Amniotic epithelial cell (primary cell): Measurements from ENCODE around the gene SPATA21.
A peak's percentile ranks its signal among the peaks of the same experiment; 100 is the strongest.

ENCODE experiments used
- DNase-seq: peaks from one replicate; pipeline ENCODE4 v3.0.0-alpha.2; 2010; ENCODE audit warnings: low read depth

Gene SPATA21

DNA sequence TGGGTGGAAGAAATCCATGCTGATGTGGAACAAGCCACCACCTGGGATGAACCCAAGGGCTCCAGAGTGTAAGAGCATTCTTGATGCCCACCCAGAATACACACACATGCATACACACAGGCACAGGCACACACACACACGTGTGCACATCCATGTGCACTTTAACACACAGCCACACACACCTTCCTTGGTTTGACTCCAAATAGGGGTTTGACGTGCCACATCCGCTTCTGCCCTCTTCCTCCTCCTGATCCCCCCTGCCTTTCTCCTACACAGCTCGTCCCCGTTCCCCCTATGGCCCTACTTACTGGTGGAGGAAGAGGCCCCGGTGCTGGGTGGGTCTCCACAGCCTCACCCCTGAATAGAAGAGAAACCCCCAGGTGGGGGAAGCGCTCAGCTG lies 16.0 kb downstream of the SPATA21 start:
- DNase-seq: no peak

DNA sequence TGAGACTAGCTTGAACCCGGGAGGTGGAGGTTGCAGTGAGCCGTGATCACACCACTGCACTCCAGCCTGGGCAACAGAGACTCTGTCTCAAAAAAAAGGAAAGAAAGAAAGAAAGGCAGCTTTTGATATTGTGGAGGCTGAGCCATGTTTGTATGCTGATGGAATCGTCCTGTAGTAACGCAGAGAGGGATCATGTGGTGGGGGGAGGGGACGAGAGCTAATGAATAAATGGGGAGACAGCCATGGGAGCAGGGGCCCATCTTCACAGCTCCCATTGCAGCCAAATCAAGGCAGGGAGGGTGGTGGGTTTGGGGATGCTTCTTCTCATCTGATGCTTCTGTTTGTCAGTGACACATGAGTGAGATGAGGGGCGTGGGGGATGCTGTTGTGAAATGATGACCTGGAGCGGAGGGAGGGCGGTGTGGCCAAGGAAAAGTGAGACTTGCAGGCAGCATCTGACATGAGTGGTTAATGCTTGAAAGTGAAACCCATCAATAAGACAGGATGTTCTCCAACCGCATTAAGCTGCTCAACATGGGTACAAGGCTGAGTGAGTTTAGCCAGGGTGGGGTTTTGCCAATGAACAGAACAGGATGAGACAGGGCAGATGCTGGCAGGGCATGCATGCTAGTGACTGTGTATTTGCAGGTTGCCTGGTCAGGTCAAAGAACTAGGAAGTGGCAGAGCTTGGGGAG lies 16.7 kb downstream of the SPATA21 start:
- no peak for DNase-seq

DNA sequence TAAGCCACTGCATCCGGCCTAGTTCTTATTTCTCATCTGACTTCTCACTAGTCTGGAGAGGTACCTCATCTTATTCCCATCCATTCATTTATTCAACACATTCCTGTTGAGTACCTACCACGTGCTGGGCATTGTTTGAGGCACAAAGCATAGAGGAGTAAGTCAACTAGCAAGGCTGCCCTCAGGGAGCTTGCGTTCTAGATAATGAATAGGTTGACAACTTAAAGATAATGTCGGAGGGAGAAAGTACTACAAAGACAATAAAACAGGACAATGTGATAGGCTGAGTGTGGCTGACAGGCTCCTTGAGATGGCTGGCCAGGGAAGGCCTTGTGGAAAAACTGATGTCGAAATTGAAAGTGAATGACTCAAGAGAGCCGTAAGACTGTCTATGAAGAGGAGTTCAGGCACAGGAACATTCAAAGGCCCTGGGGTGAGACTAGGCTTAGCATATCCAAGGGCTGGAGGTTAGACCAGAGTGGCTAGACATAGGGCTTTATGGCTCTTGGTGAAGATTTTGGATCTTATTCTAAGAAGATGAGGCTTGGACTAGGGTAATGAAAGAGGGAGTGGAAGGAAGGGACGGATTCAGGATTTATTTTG lies 18.3 kb downstream of the SPATA21 start:
- DNase-seq: peak; percentile 54

DNA sequence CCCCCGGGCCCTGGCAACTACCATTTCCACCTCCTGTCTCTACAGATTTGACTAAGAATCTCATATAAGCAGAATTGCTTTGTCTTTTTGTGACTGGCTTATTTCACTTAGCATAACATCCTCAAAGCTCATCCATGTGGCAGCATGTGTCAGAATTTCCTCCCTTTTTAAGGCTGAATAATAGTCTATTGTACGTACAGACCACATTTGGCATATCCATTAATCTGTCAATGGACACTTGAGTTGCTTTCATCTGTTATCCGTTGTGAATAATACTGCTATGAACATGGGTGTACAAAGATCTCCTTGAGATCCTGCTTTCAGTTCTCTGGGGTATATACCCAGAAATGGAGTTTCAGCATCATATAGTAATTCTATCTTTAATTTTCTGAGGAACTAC lies 24.0 kb downstream of the SPATA21 start:
- DNase-seq: no peak

DNA sequence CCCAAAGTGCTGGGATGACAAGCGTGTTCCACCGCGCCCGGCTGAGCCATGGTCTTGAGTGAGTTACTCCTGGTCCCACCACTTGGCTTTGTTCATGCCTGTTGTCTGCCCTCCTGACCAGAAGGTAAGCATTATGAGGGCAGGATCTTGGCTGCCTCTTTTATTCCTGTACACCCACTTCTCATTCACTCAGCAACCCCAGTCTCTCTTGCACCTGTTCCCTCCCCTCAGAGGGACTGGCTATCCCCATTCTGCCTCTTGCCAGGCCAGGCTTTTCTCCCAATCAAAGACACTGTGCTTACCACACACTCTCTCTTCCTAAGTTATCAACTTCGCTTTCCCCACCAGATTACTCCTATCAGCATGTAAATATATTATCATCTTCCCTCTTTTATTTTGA lies 26.4 kb downstream of the SPATA21 start:
- no peak for DNase-seq

DNA sequence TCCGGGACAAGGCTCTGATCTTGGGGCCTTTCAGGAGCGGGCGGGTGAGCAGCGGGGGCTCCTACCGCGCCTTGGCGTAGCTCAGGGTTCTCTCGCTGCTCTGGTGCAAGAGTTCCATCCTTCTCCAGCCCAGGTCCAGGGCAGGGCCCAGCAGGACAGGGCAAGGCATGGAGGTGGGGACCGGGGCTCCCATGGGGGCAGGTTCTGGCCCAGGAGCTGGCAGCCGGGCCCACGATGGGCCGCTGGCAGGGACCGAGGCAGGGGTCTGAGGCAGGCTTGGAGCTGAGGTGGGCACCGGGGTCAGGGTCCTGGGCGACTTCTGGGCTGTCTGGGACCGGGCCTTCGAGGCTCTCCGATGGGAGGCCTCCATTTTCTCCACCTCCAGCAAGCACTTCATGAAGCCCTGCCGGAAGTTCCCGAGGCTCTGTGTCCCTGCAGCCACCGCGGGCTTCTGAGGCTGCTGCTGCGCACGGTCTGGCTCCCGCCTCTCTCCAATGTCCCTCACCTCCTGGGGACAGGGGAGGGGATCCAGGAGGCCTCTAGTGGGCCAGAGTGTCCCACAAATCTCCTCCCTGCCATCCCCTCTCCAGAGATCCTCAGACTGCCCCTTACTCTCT lies 27.6 kb downstream of the SPATA21 start:
- no peak for DNase-seq

DNA sequence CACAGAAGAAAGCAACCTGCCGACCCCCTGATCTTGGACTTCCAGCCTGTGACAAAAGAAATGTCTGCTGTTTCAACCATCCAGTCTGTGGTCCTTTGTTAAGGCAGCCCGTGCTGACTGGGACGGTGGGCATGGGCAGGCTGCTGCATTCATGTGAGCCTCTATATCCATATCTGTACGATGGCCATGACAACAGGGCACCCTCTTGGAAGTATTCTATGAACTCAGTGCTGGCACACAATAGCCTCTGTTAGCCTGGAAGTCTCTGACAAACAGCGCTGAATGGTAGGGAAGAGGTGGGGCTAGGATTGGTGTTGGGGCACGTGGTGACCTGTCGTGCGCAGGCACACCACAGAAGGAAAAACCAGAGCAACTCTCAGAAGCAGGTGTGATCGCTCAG lies 30.4 kb downstream of the SPATA21 start:
- DNase-seq: no peak

DNA sequence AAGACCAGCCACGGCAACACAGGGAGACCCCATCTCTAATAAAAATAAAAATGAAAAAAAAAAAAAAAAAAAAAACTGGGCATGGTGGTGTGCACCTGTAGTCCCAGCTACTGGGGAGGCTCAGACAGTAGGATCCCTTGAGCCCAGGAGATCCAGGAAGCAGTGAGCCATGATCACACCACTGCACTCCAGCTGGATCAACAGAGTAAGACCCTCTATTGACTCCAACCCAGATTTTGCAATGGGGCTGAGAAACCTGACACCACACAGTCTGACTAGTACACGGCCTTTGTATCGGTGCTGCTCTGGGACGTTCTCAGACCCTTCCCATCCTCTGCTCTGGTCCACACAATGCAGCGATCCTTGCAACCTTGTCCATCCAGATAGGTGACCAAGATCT lies 31.8 kb downstream of the SPATA21 start:
- DNase-seq: no peak

DNA sequence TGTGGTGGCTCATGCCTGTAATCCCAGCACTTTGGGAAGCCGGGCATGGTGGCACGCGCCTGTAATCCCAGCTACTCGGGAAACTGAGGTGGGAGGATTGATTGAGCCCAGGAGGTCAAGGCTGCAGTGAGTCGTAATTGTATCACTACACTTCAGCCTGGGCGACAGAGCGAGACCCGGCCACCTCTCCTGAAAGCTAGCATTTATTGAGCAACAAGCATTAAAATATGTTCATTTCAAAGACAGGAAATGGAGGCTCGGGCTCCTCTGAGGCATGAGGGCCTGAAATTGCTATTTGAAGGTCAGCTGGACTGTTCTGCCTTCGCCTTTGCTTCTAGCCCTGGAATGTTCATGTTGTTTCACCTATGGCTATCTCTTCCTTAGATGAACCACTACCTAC lies 34.5 kb downstream of the SPATA21 start:
- DNase-seq: no peak

DNA sequence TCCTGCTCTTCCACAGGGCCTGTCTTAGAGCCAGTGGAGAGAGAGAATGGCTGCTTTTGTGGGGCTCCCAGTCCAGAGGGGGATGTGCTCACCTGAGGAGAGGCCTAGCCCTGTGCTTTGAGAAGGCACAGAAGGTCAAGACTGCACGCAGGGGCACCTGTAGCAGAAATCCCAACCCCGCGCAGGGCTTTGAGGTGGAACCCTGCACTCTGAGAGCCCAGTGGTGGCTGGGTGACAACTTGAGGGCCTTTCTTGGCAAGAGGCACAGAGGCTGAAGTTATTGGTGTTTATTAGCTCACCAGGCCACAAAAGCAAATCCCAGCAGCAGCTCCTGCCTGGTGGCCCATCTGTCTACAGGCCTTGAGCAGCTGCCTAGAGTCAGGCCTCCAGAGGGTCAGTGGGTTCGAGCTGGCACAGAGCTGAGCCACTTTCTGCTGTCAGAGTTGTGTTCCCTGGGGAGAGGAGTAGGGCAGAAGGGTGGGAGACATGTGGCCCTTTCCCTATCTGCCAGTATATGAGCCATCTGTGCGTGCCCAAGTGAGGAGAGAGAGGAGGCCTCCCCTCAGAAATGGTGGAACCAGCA lies 38.8 kb downstream of the SPATA21 start:
- DNase-seq: no peak

DNA sequence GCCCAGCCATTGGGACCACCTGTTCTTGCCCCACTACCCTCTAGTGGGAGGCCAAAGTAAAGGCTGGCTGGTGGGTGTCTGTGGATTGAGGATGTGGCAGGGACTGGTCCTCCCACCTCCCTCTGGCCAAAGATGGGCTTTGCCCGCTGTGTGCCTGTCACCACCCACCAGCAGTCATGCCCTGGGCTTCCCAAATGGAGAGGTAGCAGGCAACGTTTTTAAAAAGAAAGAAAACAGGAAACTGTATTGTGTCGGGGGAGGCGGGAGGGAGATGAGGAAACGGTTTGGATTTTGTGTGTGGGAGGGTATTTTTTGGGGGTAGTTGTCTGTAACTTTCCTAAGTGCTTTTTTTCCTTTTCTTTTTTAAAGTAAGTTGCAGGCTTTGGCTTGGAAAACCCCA lies 40.1 kb downstream of the SPATA21 start:
- DNase-seq: no peak

DNA sequence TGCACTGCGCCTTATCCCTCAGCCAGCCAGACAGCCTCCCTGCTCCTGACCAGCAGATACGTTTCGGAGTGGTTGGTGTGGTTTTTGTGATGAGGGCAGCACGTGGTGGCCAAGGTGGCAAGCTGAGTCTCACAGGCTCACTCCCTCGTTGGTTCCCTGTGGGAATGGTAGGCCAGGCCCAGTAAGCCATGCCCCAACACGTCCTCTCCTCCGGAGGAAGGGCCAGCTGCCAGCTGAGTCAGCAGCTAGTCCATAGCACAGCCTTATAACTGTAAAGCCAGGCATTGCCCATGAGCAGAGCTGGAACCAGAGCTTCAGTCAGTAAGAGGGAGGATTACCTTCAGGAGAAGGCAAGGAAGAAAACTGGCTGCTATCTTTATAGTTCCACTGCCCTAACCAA lies 40.6 kb downstream of the SPATA21 start:
- DNase-seq: peak; percentile 84

DNA sequence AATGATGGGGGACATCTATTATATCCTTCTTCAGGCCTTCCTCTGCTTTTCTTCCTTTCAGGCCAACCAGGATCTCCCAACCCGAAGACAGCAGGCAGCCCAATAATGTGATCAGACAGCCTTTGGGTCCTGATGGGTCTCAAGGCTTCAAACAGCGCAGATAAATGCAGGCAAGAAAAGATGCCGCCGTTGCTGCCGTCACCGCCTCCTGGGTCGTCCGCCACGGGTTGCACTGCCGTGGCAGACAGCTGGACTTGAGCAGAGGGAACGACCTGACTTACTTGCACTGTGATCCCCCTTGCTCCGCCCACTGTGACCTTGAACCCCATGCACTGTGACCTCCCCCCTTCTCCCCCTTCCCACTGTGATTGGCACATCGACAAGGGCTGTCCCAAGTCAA lies 42.2 kb downstream of the SPATA21 start:
- no peak for DNase-seq

DNA sequence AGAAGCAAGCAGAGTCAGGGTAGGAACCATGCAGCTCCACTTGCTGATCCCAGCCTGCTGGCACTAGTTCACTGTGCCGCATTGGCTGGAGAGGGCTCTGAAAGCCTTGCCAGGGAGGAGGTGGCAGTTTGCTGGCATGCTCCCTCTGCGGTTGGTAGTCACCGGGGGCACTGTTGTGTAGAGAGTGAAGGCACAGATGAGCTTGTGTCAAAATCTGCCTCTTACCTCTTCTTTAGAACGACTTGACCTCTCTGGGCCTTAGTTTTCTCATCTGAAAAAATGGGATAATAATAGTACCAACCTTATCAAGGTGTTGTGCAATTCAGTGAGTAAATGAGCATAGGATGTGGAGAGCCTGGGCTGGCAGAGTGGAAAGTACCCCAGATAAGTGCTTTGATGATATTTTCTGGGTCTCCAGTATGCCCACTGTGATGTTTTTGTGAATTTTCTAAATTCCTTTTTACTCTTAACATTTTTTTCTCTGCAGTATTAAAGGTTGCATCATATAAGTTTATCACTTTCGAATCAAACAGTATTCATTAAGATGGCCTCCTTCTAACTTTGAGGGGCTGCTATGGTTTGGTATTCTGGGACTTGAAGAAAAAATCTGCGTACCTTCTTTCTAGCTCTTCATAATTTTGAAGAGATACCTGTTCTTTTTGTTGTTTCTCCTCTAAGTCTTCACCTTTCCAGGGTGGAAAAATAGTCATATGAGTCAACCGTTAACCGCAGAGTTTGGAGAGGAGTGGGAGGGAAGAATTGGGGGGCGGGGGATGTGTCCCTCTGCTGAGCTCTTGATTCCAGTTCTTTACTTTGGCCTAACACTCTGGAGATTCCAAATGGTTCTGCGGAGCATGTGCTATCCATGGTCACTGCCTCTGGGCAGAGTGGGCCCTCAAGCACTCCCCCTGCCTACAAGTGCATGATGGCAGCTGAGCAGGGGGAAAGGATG lies 43.4 kb downstream of the SPATA21 start:
- DNase-seq: peak; percentile 36

DNA sequence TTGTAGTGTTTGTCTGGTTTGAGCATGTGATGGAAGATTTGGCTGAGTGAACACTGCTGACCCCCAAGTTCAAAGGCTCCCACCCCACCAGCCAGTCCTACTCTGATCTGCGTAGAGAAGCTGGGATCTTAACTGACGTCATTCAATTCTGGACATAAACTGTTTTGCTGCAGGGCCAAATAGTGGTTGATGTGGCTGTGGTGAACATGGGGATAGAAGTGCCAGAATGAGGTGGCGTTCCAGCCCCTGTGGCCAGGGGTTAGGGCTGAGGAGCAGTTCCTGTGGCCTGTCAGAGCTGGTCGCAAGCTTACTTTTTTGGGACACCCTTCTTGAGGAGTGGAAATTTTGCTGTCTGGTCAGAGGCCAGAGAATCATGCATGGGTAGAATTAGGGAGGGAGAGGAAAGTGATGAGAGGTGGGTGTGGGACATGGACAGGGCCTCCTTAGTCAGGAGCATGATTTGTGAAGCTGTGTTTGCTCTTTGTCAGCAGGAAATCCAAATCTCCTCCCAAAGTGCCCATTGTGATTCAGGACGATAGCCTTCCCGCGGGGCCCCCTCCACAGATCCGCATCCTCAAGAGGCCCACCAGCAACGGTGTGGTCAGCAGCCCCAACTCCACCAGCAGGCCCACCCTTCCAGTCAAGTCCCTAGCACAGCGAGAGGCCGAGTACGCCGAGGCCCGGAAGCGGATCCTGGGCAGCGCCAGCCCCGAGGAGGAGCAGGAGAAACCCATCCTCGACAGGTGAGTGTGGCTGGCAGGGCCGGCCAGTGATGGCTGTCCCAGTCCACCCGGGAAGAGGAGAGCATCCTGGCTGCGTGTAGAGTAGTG lies 44.3 kb downstream of the SPATA21 start:
- no peak for DNase-seq

DNA sequence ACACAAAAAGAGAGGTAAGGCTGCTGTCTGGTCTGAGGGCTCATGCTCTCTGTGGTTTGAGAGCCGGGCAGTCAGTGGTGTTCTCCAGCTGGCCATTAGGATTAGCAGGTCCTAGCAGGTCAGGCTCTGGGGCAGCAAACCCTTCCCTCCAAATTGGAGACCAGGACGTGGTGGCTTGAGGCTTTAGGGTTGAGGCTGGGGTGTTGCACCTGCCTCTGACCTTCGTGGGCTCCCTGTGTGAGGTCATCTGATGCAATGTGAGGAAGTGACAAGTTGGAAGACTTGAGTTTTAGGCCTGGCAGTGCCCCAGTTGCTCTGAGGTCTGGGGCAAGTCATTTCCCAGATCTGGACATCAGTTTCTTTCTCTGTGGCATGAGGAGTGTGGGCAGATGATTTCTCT lies 45.8 kb downstream of the SPATA21 start:
- no peak for DNase-seq

DNA sequence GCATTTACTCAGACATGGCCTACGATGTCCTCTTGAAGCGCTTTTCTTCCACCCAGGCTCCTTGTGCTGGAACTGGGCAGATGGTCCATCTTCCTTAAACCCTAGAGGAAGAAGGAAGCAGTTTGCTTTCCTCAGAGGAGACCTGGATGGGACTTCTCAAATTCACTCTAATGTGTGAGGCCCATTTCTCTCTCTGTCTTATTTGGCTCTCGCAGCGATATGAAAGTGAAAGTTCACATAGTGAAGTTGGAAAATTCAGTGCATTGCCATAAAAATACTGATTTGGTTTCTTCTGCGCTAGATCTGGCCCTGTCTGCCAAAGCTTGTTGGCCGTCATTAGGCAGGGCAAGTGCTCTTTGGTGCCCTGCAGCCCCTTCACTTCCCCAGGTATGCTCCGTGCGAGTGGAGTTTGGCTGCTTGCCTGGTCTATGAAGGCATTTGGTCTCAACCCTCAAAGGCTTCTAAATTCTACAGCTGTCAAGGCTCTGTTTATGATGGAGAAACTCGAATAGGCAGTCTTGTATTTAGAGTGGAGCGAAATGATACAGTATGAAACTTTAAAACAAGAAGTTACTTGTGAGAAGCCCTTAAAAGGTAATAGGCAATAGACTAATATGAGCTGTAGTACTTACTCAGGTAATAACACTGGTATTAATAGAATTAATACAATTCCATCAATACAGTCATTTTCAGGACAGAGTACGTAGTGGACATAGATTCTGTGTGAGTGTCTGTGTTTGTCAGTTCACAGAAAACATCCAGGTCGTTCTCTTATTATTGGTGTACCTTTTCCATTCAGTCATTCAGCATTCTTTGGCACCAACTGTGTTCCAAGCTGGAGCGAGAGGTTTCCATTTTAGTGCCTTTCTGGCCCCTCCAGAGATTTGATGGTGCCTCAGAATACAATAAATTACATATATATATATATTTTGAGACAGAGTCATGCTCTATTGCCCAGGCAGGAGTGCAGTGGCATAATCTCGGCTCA lies 49.7 kb downstream of the SPATA21 start:
- no peak for DNase-seq

DNA sequence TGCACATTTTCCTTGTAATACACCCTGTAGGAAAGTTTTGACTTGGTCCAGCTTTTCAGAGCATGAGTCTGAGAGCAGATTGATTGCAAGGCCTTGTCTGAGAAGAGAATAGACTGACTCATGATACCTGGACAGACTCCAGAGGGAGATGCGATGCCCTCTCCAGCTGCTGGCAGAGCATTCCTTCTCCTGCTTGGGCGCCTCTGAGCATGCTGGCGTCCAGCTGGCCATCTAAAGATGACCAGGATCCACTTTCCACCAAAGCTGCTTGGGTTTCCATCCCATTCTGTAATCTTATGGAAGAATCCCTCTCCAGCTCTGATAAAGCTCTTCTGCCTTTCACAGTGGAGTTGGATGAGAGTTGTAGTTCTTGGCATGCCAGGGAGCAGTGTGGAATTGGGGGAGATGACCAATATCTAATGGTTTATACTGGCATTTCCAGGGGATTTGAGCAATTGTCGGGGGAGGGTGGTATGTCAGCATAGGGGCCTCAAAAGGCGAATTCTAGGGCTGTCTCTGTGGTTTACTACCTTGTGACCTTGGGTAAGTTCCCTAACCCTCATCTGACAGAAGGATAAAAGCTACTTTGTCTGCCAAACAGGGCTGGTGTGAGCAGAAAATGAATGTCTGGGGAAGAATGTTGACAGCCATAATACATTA lies 50.6 kb downstream of the SPATA21 start:
- DNase-seq: peak; percentile 82

DNA sequence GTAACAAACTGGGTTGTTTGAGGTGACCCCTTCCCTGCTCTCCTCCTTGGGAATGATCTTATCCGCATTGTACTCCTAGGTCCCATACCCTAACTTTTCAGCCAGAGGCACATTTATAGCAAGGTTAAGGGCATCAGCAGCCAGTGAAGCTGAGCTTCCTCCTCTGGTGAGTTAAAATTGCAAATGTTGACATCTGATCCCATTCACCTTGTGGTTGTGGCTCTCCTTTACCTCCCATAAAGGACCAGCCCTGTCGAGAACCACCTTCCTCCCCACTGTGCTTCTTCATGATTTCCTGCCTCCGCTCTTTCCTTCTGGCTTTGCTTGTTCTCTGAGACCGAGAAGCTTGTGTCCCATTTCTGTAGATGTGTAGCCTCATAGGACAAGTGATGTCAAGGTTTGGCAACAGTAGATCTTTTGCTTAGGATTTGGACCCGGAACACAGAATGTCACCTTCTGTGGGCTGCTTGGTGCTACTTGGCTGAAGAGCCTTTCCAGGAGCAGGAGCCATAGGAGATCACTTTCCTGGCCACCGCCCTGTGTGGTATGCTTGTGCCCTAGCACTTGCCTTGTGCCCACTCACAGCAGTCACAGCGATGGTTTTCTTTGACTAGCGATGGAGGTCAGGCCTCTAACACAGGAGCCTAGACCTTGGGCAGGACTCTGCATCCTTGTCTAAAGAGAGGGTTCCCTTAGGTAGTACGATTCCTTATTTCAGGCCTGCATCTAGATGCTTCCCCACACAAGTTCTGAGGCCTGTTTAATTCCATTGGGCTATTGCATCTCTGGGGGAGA lies 51.4 kb downstream of the SPATA21 start:
- no peak for DNase-seq
